WTC11 (cell line): ENCODE measurements around the gene IFRD2. TPM values are rescaled to one million over a fixed set of nuclear protein-coding genes. Genes with fewer than 3 reads are reported as not detected.

Experiments
- ATAC-seq: fragments of 200-7000 bp; cut with Tn5 transposase; 2 replicates; pipeline ENCODE4 v1.10.0; 2021; ENCODE audit warnings: mild to moderate bottlenecking, moderate library complexity
- CTCF ChIA-PET: fragments of 300-600 bp; sonication (Branson Sonifier 250); formaldehyde crosslinking; loops from one replicate; lab custom pipeline; 2021; ENCODE audit warnings: antibody characterized with exemption; lab: Charles Lee
- POLR2A ChIA-PET: fragments of 350-600 bp; sonication (Branson Sonifier 250); formaldehyde crosslinking; loops from one replicate; lab custom pipeline; 2021; ENCODE audit warnings: antibody characterized with exemption; lab: Charles Lee
- DNase-seq: peaks from one replicate; pipeline ENCODE4 v3.0.0; 2021; ENCODE audit warnings: low spot score
- H3K27ac Mint-ChIP-seq: 2 replicates; pipeline ENCODE4 v1.8.0; 2021; ENCODE audit warnings: mixed read lengths
- H3K27me3 Mint-ChIP-seq: 2 replicates; pipeline ENCODE4 v1.8.0; 2021; ENCODE audit warnings: low read depth, mild to moderate bottlenecking, moderate library complexity, mixed read lengths
- H3K36me3 Mint-ChIP-seq: 2 replicates; pipeline ENCODE4 v1.8.0; 2021; ENCODE audit warnings: mixed read lengths
- H3K4me1 Mint-ChIP-seq: 2 replicates; pipeline ENCODE4 v1.8.0; 2022; ENCODE audit warnings: mixed read lengths
- H3K4me3 Mint-ChIP-seq: 2 replicates; pipeline ENCODE4 v1.8.0; 2021; ENCODE audit warnings: mild to moderate bottlenecking, moderate library complexity, mixed read lengths
- H3K9me3 Mint-ChIP-seq: 2 replicates; pipeline ENCODE4 v1.8.0; 2021; ENCODE audit warnings: mixed read lengths
- CBFB ChIP-seq: sonication (generic); formaldehyde crosslinking; IDR thresholded peaks from 2 replicates; pipeline ENCODE4 v1.8.1; 2022; ENCODE audit warnings: mild to moderate bottlenecking, low read depth, missing genetic modification reagents
- ESRRA ChIP-seq: sonication (generic); formaldehyde crosslinking; IDR thresholded peaks from 2 replicates; pipeline ENCODE4 v1.8.1; 2022; ENCODE audit warnings: mild to moderate bottlenecking, missing genetic modification reagents, borderline replicate concordance
- ETV6 ChIP-seq: sonication (generic); formaldehyde crosslinking; IDR thresholded peaks from 2 replicates; pipeline ENCODE4 v1.8.1; 2022; ENCODE audit warnings: mild to moderate bottlenecking, missing genetic modification reagents
- FOXK1 ChIP-seq: sonication (generic); formaldehyde crosslinking; IDR thresholded peaks from 2 replicates; pipeline ENCODE4 v1.8.0; 2022; ENCODE audit warnings: mild to moderate bottlenecking, moderate library complexity, missing genetic modification reagents
- IRF2 ChIP-seq: sonication (generic); formaldehyde crosslinking; IDR thresholded peaks from 2 replicates; pipeline ENCODE4 v1.8.0; 2022; ENCODE audit warnings: low read depth, missing genetic modification reagents, borderline replicate concordance
- KAT7 ChIP-seq: sonication (generic); formaldehyde crosslinking; IDR thresholded peaks from 2 replicates; pipeline ENCODE4 v1.8.1; 2023; ENCODE audit warnings: missing genetic modification reagents, mild to moderate bottlenecking, borderline replicate concordance
- NFE2L1 ChIP-seq: sonication (generic); formaldehyde crosslinking; IDR thresholded peaks from 2 replicates; pipeline ENCODE4 v1.8.1; 2023; ENCODE audit warnings: missing genetic modification reagents
- SP1 ChIP-seq: sonication (generic); formaldehyde crosslinking; conservative IDR thresholded peaks from 2 replicates; pipeline ENCODE4 v1.8.1; 2022; ENCODE audit warnings: missing genetic modification reagents
- TCF7 ChIP-seq: sonication (generic); formaldehyde crosslinking; IDR thresholded peaks from 2 replicates; pipeline ENCODE4 v1.8.0; 2022; ENCODE audit warnings: mild to moderate bottlenecking, low read depth, missing genetic modification reagents, moderate library complexity
- ZNF121 ChIP-seq: sonication (generic); formaldehyde crosslinking; IDR thresholded peaks from 2 replicates; pipeline ENCODE4 v1.8.0; 2023; ENCODE audit warnings: missing genetic modification reagents
- ZNF317 ChIP-seq: sonication (generic); formaldehyde crosslinking; IDR thresholded peaks from 2 replicates; pipeline ENCODE4 v1.8.1; 2023; ENCODE audit warnings: low read depth, mild to moderate bottlenecking, moderate library complexity, missing genetic modification reagents, borderline replicate concordance
- total RNA-seq: library from RNA; stranded (reverse); gene quantifications from 3 replicates; pipeline ENCODE4 v1.2.3, GENCODE V29; 2021
- TF ChIP-seq, protein P1 (sequence below): sonication (generic); formaldehyde crosslinking; IDR thresholded peaks from 2 replicates; pipeline ENCODE4 v1.8.1; 2023; ENCODE audit warnings: mild to moderate bottlenecking, moderate library complexity, missing genetic modification reagents
- TF ChIP-seq, protein P2 (sequence below): fragments of 250-450 bp; sonication (Bioruptor Pico); IDR thresholded peaks from 2 replicates; pipeline ENCODE4 v2.1.2; 2022; ENCODE audit warnings: mild to moderate bottlenecking, moderate library complexity
- TF ChIP-seq, protein P3 (sequence below): fragments of 250-450 bp; sonication (Bioruptor Pico); IDR thresholded peaks from 2 replicates; pipeline ENCODE4 v1.9.0; 2021; ENCODE audit warnings: mild to moderate bottlenecking
- TF ChIP-seq, protein P4 (sequence below): fragments of 250-450 bp; sonication (Bioruptor Pico); conservative IDR thresholded peaks from 2 replicates; pipeline ENCODE4 v1.9.0; 2021; ENCODE audit warnings: mild to moderate bottlenecking
- TF ChIP-seq, protein P5 (sequence below): fragments of 250-450 bp; sonication (Bioruptor Pico); IDR thresholded peaks from 2 replicates; pipeline ENCODE4 v1.9.0; 2021; ENCODE audit warnings: mild to moderate bottlenecking
- TF ChIP-seq, protein P6 (sequence below): sonication (generic); formaldehyde crosslinking; IDR thresholded peaks from 2 replicates; pipeline ENCODE4 v1.8.1; 2023; ENCODE audit warnings: mild to moderate bottlenecking, missing genetic modification reagents

The IFRD2 gene
- total RNA-seq, 1 experiment from 2014 or later = 92.0 TPM

DNA sequence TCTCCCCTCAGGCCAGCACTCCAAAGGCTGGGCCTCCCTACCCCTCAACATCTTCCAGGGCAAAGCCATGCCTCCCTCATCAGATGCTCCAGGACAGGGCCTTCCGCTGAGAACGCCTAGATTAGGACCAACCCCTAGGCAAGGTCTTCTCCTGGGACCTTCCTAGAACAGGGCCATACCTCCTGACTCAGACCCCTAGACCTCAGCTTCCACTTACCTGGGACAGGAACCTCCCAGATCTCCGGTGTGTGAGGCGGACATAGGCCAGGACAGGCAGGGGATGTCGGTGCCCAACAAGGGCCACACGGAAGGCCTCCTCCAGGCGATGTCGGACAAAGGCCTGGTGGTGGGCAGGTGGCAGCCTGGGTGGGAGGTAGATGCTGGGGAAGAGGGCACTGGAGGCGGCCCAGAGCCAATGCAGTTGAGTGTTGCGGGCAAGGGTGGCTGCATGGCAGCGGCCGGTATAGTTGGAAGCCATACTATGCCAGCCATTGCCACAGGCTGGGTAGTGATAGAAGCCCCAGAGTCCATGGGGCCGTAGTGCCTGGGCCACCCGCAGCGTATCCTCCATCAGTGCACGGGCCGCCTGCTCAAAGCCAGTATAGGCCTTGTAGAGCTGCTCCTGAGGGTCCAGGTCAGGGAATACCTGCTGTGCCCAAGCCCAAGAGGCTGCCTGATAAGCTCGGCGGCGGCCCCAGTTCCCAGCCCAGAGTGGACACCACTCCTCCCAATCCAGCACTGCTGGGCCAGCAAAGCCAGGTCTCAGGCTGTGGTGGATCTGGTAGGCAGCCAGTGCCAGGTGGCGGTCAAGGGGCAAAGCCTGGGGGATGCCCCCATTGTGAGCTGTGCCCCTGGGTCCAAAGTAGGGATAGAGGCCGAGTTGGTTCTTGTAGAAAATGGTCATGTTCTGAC is 2.5 kb upstream of the IFRD2 start:
- Mint-ChIP-seq H3K27ac (no peak overlapping the region), H3K36me3 (no peaks in the 10 kb centered on the region; the same call in 1 of the 2 replicates)

DNA sequence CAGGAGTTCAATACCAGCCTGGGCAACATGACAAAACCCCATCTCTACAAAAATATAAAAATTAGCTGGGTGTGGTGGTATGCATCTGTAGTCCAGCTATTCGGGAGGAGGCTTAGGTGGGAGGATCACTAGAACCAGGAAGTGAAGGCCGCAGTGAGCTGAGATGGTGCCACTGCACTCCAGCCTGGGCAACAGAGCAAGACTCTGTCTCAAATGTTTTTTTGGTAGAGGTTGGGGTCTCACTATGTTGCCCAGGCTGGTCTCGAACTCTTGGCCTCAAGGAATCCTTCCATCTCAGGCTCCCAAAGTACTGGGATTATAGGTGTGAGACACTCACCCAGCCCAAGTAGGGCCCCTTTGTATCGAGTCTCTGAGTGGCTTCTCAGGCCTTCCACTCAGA is 1.9 kb upstream of the IFRD2 start:
- H3K27ac Mint-ChIP-seq = no peak overlapping the region
- H3K4me3 Mint-ChIP-seq = no peak overlapping the region
- DNase-seq (no peak), ATAC-seq (no peak)
- peaks cover 12% of the 10 kb centered on the region for H3K4me1 Mint-ChIP-seq
- ChIA-PET CTCF (interaction anchor here (1.5 kb wide), 1 partner anchor 100 kb away, joined by 4 read pairs; no protein-coding TSS in a partner anchor), POLR2A (no interaction called here)
- H3K9me3 Mint-ChIP-seq = no peaks in the 10 kb centered on the region
- peaks cover 6% of the 10 kb centered on the region; the same call in 1 of the 2 replicates for H3K36me3 Mint-ChIP-seq
- TF ChIP-seq FOXK1 (CRISPR knock-in tag) = no peak
- TF ChIP-seq ZNF121 (CRISPR knock-in tag) = peak; percentile 51; the same call in 1 of the 2 replicates
- no peaks in the 10 kb centered on the region; the same call in 1 of the 2 replicates for H3K27me3 Mint-ChIP-seq

More for the DNA sequence above, 2.5 kb upstream of the IFRD2 start:
- CTCF ChIA-PET = interaction anchor here (0.5 to 1.5 kb wide), 3 partner anchors 27 to 100 kb away, joined by 4 to 5 read pairs (median 4); no protein-coding TSS in a partner anchor
- ATAC-seq (no peak), DNase-seq (no peak)
- Mint-ChIP-seq H3K4me1 (peaks cover 13% of the 10 kb centered on the region), H3K27me3 (no peaks in the 10 kb centered on the region; the same call in 1 of the 2 replicates), H3K9me3 (no peaks in the 10 kb centered on the region), H3K4me3 (no peak overlapping the region)
- TF ChIP-seq TCF7 (CRISPR knock-in tag) (no peak), ZNF317 (no peak), FOXK1 (CRISPR knock-in tag) (no peak), NFE2L1 (CRISPR knock-in tag) (no peak), ETV6 (CRISPR knock-in tag) (no peak), ESRRA (CRISPR knock-in tag) (no peak), IRF2 (CRISPR knock-in tag) (no peak)
- TF ChIP-seq, protein P1, sequence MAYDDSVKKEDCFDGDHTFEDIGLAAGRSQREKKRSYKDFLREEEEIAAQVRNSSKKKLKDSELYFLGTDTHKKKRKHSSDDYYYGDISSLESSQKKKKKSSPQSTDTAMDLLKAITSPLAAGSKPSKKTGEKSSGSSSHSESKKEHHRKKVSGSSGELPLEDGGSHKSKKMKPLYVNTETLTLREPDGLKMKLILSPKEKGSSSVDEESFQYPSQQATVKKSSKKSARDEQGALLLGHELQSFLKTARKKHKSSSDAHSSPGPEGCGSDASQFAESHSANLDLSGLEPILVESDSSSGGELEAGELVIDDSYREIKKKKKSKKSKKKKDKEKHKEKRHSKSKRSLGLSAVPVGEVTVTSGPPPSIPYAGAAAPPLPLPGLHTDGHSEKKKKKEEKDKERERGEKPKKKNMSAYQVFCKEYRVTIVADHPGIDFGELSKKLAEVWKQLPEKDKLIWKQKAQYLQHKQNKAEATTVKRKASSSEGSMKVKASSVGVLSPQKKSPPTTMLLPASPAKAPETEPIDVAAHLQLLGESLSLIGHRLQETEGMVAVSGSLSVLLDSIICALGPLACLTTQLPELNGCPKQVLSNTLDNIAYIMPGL (CRISPR knock-in tag) = no peak
- TF ChIP-seq, protein P2, sequence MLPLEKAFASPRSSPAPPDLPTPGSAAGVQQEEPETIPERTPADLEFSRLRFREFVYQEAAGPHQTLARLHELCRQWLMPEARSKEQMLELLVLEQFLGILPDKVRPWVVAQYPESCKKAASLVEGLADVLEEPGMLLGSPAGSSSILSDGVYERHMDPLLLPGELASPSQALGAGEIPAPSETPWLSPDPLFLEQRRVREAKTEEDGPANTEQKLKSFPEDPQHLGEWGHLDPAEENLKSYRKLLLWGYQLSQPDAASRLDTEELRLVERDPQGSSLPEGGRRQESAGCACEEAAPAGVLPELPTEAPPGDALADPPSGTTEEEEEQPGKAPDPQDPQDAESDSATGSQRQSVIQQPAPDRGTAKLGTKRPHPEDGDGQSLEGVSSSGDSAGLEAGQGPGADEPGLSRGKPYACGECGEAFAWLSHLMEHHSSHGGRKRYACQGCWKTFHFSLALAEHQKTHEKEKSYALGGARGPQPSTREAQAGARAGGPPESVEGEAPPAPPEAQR (CRISPR knock-in tag) = no peak
- TF ChIP-seq, protein P3, sequence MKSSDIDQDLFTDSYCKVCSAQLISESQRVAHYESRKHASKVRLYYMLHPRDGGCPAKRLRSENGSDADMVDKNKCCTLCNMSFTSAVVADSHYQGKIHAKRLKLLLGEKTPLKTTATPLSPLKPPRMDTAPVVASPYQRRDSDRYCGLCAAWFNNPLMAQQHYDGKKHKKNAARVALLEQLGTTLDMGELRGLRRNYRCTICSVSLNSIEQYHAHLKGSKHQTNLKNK (CRISPR knock-in tag) = no peak
- TF ChIP-seq, protein P4, sequence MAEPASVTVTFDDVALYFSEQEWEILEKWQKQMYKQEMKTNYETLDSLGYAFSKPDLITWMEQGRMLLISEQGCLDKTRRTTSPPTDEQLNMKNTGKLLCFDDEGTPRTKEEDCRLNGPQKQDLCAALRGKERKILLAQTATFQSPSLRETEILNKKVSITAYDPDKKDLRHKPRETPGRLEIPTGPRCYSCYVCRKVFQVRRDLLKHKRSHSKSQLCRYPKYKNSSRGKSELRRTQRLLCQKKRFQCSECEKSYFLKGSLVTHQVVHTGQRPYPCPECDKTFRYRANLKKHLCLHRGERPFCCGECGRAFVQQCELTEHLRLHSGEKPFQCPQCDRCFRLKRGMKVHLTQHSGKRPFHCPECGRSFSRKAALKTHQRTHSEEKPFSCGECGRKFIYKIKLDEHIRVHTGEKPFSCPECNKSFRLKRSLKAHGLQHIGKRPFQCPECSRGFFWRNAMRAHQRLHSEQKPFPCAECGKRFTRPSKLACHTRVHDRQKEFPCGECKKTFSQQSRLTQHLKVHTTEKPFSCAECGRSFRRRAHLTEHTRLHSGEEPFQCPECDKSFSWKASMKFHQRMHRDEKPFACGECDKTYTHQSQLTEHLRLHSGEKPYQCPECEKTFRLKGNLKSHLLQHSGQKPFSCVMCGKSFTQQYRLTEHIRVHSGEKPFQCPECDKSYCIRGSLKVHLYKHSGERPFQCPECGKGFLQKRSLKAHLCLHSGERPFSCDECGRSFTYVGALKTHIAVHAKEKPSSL (CRISPR knock-in tag) = no peak
- POLR2A ChIA-PET = no interaction called here

DNA sequence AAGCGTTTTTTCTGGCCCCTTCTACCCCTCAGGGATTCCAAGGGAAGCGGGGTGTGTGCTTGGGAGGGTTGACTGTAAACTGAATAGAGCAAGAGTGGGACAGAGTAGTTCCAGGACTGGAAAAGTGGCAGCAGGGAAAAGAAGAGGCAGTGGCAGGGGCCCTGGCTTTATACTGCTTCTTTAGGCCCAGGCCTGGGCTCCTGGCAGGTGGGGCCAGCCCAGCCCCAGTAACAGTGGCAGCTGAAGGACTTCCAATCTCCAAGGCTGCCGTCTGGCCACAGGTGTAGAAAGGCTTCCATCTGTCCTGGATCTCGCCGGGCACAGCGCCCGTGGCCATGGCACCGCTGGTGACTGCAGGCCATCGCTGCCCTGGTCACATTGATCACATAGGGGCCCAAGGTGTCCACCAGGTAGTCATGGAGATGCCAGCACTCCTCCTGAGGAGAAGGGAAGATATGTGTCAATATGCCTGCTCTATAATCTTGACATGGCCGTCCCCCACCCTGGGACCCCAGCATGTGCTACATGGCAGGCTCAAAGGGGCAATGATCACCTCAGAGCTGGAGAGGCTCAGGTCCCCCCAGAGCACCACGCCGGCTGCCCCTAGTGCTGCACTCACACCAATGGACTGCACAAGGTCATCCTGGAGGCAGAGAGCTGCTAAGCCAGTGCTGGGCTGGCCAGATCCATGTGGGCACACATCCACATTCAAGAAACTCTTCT is 1.0 kb upstream of the IFRD2 start:
- no peak for DNase-seq
- Mint-ChIP-seq H3K9me3 (no peaks in the 10 kb centered on the region), H3K4me3 (peak overlapping the region; percentile 76), H3K27ac (peak overlapping the region; percentile 96), H3K4me1 (peaks cover 12% of the 10 kb centered on the region), H3K27me3 (no peaks in the 10 kb centered on the region; the same call in 1 of the 2 replicates), H3K36me3 (peaks cover 14% of the 10 kb centered on the region)
- POLR2A ChIA-PET = interaction anchor here (1.2 kb wide), 1 partner anchor 44 kb away, joined by 3 read pairs; no protein-coding TSS in a partner anchor
- ATAC-seq = no peak
- CTCF ChIA-PET = interaction anchor here (1.1 to 2.2 kb wide), 5 partner anchors 27 to 99 kb away, joined by 3 to 12 read pairs (median 8); partner anchors contain the start of gene HYAL2
- TF ChIP-seq CBFB (no peak), SP1 (CRISPR knock-in tag) (no peak), KAT7 (CRISPR knock-in tag) (no peak)
- TF ChIP-seq, protein P5, sequence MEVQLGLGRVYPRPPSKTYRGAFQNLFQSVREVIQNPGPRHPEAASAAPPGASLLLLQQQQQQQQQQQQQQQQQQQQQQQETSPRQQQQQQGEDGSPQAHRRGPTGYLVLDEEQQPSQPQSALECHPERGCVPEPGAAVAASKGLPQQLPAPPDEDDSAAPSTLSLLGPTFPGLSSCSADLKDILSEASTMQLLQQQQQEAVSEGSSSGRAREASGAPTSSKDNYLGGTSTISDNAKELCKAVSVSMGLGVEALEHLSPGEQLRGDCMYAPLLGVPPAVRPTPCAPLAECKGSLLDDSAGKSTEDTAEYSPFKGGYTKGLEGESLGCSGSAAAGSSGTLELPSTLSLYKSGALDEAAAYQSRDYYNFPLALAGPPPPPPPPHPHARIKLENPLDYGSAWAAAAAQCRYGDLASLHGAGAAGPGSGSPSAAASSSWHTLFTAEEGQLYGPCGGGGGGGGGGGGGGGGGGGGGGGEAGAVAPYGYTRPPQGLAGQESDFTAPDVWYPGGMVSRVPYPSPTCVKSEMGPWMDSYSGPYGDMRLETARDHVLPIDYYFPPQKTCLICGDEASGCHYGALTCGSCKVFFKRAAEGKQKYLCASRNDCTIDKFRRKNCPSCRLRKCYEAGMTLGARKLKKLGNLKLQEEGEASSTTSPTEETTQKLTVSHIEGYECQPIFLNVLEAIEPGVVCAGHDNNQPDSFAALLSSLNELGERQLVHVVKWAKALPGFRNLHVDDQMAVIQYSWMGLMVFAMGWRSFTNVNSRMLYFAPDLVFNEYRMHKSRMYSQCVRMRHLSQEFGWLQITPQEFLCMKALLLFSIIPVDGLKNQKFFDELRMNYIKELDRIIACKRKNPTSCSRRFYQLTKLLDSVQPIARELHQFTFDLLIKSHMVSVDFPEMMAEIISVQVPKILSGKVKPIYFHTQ = no peak
- TF ChIP-seq, protein P6, sequence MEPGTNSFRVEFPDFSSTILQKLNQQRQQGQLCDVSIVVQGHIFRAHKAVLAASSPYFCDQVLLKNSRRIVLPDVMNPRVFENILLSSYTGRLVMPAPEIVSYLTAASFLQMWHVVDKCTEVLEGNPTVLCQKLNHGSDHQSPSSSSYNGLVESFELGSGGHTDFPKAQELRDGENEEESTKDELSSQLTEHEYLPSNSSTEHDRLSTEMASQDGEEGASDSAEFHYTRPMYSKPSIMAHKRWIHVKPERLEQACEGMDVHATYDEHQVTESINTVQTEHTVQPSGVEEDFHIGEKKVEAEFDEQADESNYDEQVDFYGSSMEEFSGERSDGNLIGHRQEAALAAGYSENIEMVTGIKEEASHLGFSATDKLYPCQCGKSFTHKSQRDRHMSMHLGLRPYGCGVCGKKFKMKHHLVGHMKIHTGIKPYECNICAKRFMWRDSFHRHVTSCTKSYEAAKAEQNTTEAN (CRISPR knock-in tag) = no peak
